Colonic mucosa (tissue), 4 donors: ENCODE results near the gene PUS3. TPM values are rescaled to one million over a fixed set of nuclear protein-coding genes. Genes with fewer than 3 reads are reported as not detected.

Experiments
- DNase-seq: peaks from one replicate; pipeline ENCODE4 v3.0.0-alpha.2; 2020
- H3K27ac ChIP-seq: fragments of 200-600 bp; one replicate; pipeline ENCODE4 v1.8.0; 2021
- H3K27me3 ChIP-seq: fragments of 200-600 bp; one replicate; pipeline ENCODE4 v1.8.0; 2021
- H3K36me3 ChIP-seq: fragments of 200-600 bp; one replicate; pipeline ENCODE4 v1.8.0; 2021
- H3K4me1 ChIP-seq: fragments of 200-600 bp; one replicate; pipeline ENCODE4 v1.8.0; 2021; ENCODE audit warnings: mild to moderate bottlenecking
- H3K4me3 ChIP-seq: fragments of 200-600 bp; one replicate; pipeline ENCODE4 v1.8.0; 2021
- H3K9ac ChIP-seq, 2 donors: one replicate each; pipeline ENCODE4 v1.7.0; 2013; ENCODE audit warnings: control low read depth in 2 of 2, low read depth in 2 of 2, low read length in 2 of 2
- H3K9me3 ChIP-seq: fragments of 200-600 bp; one replicate; pipeline ENCODE4 v1.8.0; 2021
- intact Hi-C: fragments of 100-400 bp; cut with DNase I; formaldehyde crosslinking; loops from one replicate; pipeline ENCODE4 v1.14.1; 2022
- total RNA-seq, 2 donors: library from RNA; stranded (reverse); fragmentation: NEBNext Ultra II Directional in 1 of 2; extraction: Animal tissue kit (Norgen Biotek cat#: 25700) in 1 of 2; gene quantifications; one replicate each; pipeline ENCODE4 v1.2.1, GENCODE V29; 2021
- TF ChIP-seq, protein P1 (sequence below): fragments of 200-600 bp; IDR thresholded peaks from one replicate; pipeline ENCODE4 v1.8.0; 2022; ENCODE audit warnings: antibody characterized with exemption, mild to moderate bottlenecking
- donor health status: healthy.
- donor health status: DM: no; HTN: no; CAD: no.
- donor health status: DM: no; HTN: no; CAD: no.

Gene PUS3
- total RNA-seq, 2 donors from 2014 or later, result 6.8 to 8.4 TPM

DNA sequence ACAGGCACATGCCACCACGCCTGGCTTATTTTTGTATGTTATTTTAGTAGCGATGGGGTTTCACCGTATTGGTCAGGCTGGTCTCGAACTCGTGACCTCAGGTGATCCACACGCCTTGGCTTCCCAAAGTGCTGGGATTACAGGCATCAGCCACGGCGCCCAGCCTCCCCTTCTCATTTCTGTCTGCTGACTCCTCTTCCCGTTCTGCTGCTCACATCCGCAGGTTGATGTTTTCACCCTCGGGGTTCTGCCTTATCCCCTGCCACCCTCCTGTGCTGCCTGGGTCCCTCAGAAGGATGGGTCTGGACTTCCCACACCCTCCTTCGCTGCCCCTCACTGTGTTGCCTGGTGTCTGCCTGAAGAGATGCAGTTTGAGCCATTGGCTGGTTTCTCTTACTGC, 23.7 kb upstream of the PUS3 start:
- Histone ChIP-seq H3K27me3 (no peaks in the 10 kb centered on the region), H3K36me3 (no peaks in the 10 kb centered on the region), H3K27ac (no peak overlapping the region), H3K9me3 (no peaks in the 10 kb centered on the region), H3K9ac (no peak overlapping the region), H3K4me3 (no peak overlapping the region), H3K4me1 (no peaks in the 10 kb centered on the region)
- no peak for DNase-seq
- intact Hi-C loops, result no loop called here
- TF ChIP-seq, protein P1, sequence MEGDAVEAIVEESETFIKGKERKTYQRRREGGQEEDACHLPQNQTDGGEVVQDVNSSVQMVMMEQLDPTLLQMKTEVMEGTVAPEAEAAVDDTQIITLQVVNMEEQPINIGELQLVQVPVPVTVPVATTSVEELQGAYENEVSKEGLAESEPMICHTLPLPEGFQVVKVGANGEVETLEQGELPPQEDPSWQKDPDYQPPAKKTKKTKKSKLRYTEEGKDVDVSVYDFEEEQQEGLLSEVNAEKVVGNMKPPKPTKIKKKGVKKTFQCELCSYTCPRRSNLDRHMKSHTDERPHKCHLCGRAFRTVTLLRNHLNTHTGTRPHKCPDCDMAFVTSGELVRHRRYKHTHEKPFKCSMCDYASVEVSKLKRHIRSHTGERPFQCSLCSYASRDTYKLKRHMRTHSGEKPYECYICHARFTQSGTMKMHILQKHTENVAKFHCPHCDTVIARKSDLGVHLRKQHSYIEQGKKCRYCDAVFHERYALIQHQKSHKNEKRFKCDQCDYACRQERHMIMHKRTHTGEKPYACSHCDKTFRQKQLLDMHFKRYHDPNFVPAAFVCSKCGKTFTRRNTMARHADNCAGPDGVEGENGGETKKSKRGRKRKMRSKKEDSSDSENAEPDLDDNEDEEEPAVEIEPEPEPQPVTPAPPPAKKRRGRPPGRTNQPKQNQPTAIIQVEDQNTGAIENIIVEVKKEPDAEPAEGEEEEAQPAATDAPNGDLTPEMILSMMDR, result no peak

DNA sequence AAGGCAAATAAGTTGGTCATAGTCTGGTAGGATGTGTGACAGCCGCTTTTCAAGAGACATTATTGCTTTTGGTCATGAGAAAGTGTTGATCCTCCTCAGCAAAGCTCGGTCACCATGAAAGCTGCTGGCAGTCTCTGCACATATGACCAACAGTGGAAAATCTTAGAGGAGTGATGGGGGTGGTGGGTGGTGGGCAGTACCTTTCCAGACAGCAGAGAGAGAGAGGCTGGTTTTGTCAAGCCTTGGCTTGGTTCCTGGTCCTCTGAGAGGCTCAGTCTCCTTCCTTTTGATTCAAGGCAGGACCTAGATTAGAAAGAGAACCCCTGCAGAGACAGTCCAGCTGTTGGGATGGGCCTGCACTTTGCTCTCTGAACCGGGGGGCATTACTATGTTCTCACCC, 22.8 kb upstream of the PUS3 start:
- H3K4me3 ChIP-seq, result no peak overlapping the region
- intact Hi-C loops, result no loop called here
- H3K27ac ChIP-seq, result no peak overlapping the region
- TF ChIP-seq, protein P1, result no peak
- H3K9ac ChIP-seq, result no peak overlapping the region
- no peak for DNase-seq
- H3K4me1 ChIP-seq, result no peaks in the 10 kb centered on the region
- H3K36me3 ChIP-seq, result no peaks in the 10 kb centered on the region
- H3K27me3 ChIP-seq, result no peaks in the 10 kb centered on the region
- H3K9me3 ChIP-seq, result no peaks in the 10 kb centered on the region

DNA sequence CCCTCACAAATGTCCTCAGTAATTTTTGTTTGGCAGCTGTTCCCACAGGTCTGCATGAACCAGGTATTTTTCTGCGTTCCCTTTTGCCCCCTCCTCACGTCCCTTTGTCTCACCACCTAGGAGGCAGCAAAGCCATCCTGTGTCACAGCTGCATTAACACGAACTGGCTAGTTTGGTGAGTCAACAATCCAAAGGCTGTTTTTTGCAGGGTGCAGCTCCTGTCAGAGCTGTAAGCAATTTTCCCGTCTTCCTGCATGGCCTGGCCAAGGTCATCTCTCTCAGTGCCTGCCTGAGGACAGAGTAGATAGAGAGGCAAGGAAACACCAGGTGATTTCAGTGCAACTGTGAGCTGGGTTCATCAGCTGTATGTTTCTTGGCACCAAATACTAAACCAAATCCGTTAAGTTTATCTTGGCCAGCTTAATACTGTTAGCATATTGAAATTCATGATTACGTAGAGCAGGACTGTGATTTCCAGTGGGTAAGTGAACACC, 22.3 kb upstream of the PUS3 start:
- Histone ChIP-seq H3K27me3 (no peaks in the 10 kb centered on the region), H3K27ac (no peak overlapping the region), H3K36me3 (no peaks in the 10 kb centered on the region), H3K4me3 (no peak overlapping the region), H3K9ac (no peak overlapping the region), H3K4me1 (no peaks in the 10 kb centered on the region), H3K9me3 (no peaks in the 10 kb centered on the region)
- TF ChIP-seq, protein P1, result no peak
- intact Hi-C loops, result no loop called here
- DNase-seq, result peak; percentile 48

DNA sequence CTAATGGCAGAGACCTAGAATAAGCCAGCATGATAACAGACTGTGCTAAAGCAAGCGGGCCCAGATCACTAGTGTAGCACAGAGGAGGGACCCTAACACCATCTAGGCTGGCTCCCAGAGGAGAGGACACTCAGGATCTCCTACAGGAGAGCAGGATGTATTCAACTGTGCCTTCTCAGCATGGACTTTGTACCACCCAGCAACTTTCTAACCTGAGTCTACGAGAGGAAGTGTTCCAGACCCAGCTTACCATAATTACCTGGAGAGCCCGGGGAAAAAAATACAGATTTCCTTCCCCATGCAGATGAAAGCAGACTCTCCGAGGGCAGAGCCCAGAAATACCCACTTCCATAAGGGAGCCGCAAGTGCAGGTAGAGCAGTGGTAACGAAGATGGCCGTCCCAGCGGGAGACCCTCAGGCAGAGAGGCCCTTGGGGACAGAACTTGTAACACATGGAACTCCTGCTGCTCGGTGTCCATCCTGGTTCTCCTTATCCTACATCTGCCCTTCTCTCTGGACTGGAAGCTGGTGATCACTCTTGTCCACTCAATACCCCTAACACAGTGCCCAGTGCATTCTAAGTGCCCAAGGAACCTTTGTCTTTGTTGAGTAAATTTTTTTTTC, 21.5 kb upstream of the PUS3 start:
- Histone ChIP-seq H3K4me3 (no peak overlapping the region), H3K36me3 (no peaks in the 10 kb centered on the region), H3K4me1 (no peaks in the 10 kb centered on the region), H3K9ac (no peak overlapping the region), H3K27ac (no peak overlapping the region), H3K27me3 (no peaks in the 10 kb centered on the region), H3K9me3 (no peaks in the 10 kb centered on the region)
- DNase-seq, result no peak
- intact Hi-C loops, result no loop called here
- TF ChIP-seq, protein P1, result no peak

DNA sequence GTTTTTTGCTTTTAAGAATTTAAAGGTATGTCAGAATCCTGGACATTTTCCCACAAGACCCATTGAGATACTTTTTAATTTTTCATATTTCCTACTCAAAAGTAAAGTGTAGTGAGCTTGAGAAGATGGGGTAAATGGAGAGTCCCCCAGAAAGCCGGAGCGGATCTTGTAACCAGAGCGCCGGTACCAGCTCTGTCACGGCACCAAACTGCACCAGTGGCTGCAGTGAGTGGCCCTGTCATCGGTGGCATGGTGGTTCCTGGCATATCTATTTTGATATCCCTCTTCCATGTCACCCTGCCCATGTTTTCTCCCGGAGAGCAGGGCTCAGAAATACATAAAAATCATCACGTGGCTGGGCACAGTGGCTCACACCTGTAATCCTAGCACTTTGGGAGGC, 20.6 kb upstream of the PUS3 start:
- Histone ChIP-seq H3K4me3 (no peak overlapping the region), H3K27me3 (no peaks in the 10 kb centered on the region), H3K27ac (no peak overlapping the region), H3K36me3 (no peaks in the 10 kb centered on the region), H3K9me3 (no peaks in the 10 kb centered on the region), H3K4me1 (no peaks in the 10 kb centered on the region), H3K9ac (no peak overlapping the region)
- TF ChIP-seq, protein P1, result no peak
- intact Hi-C loops, result loop anchor here (2.0 kb wide), 1 partner anchor 271 kb away; no protein-coding TSS in a partner anchor
- DNase-seq, result no peak
